ENCODE results near the gene COQ10A. TPM values are rescaled to one million over a fixed set of nuclear protein-coding genes. Genes with fewer than 3 reads are reported as not detected.

The COQ10A gene
- total and polyA plus RNA-seq, 2 of the 13 experiments (the other 11 are each of a cell fraction or from before 2014, with no cell fraction given), result 21.0 to 37.3 TPM

- TF ChIP-seq ZNF564 (CRISPR knock-in tag; IDR thresholded peaks at IDR 0.05), result no peak; the same call in 1 of the 2 replicates
- peak; percentile 43; the same call in 1 of the 2 replicates for TF ChIP-seq ARID5B (CRISPR knock-in tag; IDR thresholded peaks at IDR 0.05)
- peak; percentile 82 for TF ChIP-seq FOXC1 (CRISPR knock-in tag; IDR thresholded peaks at IDR 0.05; ENCODE audit: borderline replicate concordance)
- TF ChIP-seq ZNF556 (CRISPR knock-in tag; IDR thresholded peaks at IDR 0.05; ENCODE audit: borderline replicate concordance), result peak; percentile 54; the same call in 1 of the 2 replicates
- TF ChIP-seq LCORL (IDR thresholded peaks at IDR 0.05), result no peak
- peak; percentile 77 for TF ChIP-seq LCORL (CRISPR knock-in tag; IDR thresholded peaks at IDR 0.05)
- TF ChIP-seq MAZ (IDR thresholded peaks at IDR 0.05; ENCODE audit: borderline replicate concordance, low read depth, low read length), result peak; percentile 58; the same call in 1 of the 2 replicates
- peak; percentile 76 for TF ChIP-seq MAZ (CRISPR knock-in tag; IDR thresholded peaks at IDR 0.05; ENCODE audit: low read depth)
- 0 out of 2 replicates have a peak, but pooled peaks have one; percentile 18 for TF ChIP-seq ZBTB8A (CRISPR knock-in tag; IDR thresholded peaks at IDR 0.05; ENCODE audit: borderline replicate concordance, low read depth)
- peak; percentile 73 for TF ChIP-seq CREB1 (IDR thresholded peaks at IDR 0.05)
- TF ChIP-seq CREB1 (CRISPR knock-in tag; IDR thresholded peaks at IDR 0.05), result peak; percentile 83
- no peak for TF ChIP-seq JUND (CRISPR knock-in tag; IDR thresholded peaks at IDR 0.05)
- TF ChIP-seq IRX3 (CRISPR knock-in tag; IDR thresholded peaks at IDR 0.05; ENCODE audit: borderline replicate concordance, low read depth), result no peak
- TF ChIP-seq RFXANK (CRISPR knock-in tag; IDR thresholded peaks at IDR 0.05), result peak; percentile 89; the same call in 1 of the 2 replicates
- peak; percentile 68; the same call in 1 of the 2 replicates for TF ChIP-seq ATF7-NPFF (CRISPR knock-in tag; IDR thresholded peaks at IDR 0.05; ENCODE audit: low read depth)
- TF ChIP-seq, protein P1, sequence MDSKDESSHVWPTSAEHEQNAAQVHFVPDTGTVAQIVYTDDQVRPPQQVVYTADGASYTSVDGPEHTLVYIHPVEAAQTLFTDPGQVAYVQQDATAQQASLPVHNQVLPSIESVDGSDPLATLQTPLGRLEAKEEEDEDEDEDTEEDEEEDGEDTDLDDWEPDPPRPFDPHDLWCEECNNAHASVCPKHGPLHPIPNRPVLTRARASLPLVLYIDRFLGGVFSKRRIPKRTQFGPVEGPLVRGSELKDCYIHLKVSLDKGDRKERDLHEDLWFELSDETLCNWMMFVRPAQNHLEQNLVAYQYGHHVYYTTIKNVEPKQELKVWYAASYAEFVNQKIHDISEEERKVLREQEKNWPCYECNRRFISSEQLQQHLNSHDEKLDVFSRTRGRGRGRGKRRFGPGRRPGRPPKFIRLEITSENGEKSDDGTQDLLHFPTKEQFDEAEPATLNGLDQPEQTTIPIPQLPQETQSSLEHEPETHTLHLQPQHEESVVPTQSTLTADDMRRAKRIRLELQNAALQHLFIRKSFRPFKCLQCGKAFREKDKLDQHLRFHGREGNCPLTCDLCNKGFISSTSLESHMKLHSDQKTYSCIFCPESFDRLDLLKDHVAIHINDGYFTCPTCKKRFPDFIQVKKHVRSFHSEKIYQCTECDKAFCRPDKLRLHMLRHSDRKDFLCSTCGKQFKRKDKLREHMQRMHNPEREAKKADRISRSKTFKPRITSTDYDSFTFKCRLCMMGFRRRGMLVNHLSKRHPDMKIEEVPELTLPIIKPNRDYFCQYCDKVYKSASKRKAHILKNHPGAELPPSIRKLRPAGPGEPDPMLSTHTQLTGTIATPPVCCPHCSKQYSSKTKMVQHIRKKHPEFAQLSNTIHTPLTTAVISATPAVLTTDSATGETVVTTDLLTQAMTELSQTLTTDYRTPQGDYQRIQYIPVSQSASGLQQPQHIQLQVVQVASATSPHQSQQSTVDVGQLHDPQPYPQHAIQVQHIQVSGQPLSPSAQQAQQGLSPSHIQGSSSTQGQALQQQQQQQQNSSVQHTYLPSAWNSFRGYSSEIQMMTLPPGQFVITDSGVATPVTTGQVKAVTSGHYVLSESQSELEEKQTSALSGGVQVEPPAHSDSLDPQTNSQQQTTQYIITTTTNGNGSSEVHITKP (CRISPR knock-in tag; IDR thresholded peaks at IDR 0.05; ENCODE audit: low read depth), result peak; percentile 58; the same call in 1 of the 2 replicates
Observed at GRCh38 chr12:56224102-56224701, 42.5 kb upstream of the COQ10A start, which contains the start of gene NABP2 (continued).

Data from HepG2 (cell line).